Neural progenitor cell (in vitro differentiated cells): Measurements from ENCODE around the gene SNCG. TPM values are rescaled to one million over a fixed set of nuclear protein-coding genes. Genes with fewer than 3 reads are reported as not detected.
"Not testable (repeated sequence)": the region's sequence is repeated elsewhere in the genome, so short reads cannot be mapped to it uniquely, and the experiment has no call there.

Experiments used
- DNase-seq: peaks from one replicate; pipeline ENCODE4 v3.0.0-alpha.2; 2016; ENCODE audit warnings: low spot score
- H2AFZ ChIP-seq: fragments of 200-600 bp; sonication (generic); replicated peaks from 2 replicates; pipeline ENCODE4 v1.6.1; 2016; ENCODE audit warnings: antibody characterized with exemption
- H3F3A ChIP-seq: fragments of 200-600 bp; sonication (generic); 2 replicates; pipeline ENCODE4 v1.6.1; 2016; ENCODE audit warnings: antibody characterized with exemption, low read depth
- H3K27ac ChIP-seq: fragments of 200-600 bp; sonication (generic); 2 replicates; pipeline ENCODE4 v1.5.1; 2016; ENCODE audit warnings: mild to moderate bottlenecking
- H3K27me3 ChIP-seq: fragments of 200-600 bp; sonication (generic); 2 replicates; pipeline ENCODE4 v1.6.1; 2016; ENCODE audit warnings: mild to moderate bottlenecking, moderate library complexity
- H3K36me3 ChIP-seq: fragments of 200-600 bp; sonication (generic); 2 replicates; pipeline ENCODE4 v1.5.1; 2016
- H3K4me1 ChIP-seq: fragments of 200-600 bp; sonication (generic); 2 replicates; pipeline ENCODE4 v1.6.1; 2016; ENCODE audit warnings: mixed run types
- H3K4me2 ChIP-seq: fragments of 200-600 bp; sonication (generic); 2 replicates; pipeline ENCODE4 v1.6.1; 2016
- H3K4me3 ChIP-seq: fragments of 200-600 bp; sonication (generic); 2 replicates; pipeline ENCODE4 v1.5.1; 2016
- H3K79me2 ChIP-seq: fragments of 200-600 bp; sonication (generic); 2 replicates; pipeline ENCODE4 v1.6.1; 2016; ENCODE audit warnings: low read depth
- H3K9ac ChIP-seq: fragments of 200-600 bp; sonication (generic); 2 replicates; pipeline ENCODE4 v1.6.1; 2016
- H3K9me3 ChIP-seq: fragments of 200-600 bp; sonication (generic); 2 replicates; pipeline ENCODE4 v1.5.1; 2016; ENCODE audit warnings: low read depth
- H4K20me1 ChIP-seq: fragments of 200-600 bp; sonication (generic); 2 replicates; pipeline ENCODE4 v1.6.1; 2016; ENCODE audit warnings: low read depth
- H3K27ac Mint-ChIP-seq: 3 replicates; pipeline ENCODE4 v1.8.0; 2021; ENCODE audit warnings: mixed read lengths
- H3K27me3 Mint-ChIP-seq: 2 replicates; pipeline ENCODE4 v1.8.0; 2022; ENCODE audit warnings: low read depth, mild to moderate bottlenecking, inconsistent platforms, moderate library complexity, mixed read lengths; ENCODE audit not compliant: insufficient read depth
- H3K36me3 Mint-ChIP-seq: 3 replicates; pipeline ENCODE4 v1.8.0; 2021; ENCODE audit warnings: mixed read lengths
- H3K4me1 Mint-ChIP-seq: 3 replicates; pipeline ENCODE4 v1.8.0; 2021; ENCODE audit warnings: mixed read lengths
- H3K4me3 Mint-ChIP-seq: 3 replicates; pipeline ENCODE4 v1.8.0; 2021; ENCODE audit warnings: mild to moderate bottlenecking, moderate library complexity, mixed read lengths
- H3K9me3 Mint-ChIP-seq: 3 replicates; pipeline ENCODE4 v1.8.0; 2020; ENCODE audit warnings: mixed read lengths
- EZH2 ChIP-seq: fragments of 200-600 bp; sonication (generic); IDR thresholded peaks from 2 replicates; pipeline ENCODE4 v1.6.1; 2017; ENCODE audit warnings: antibody characterized with exemption, mild to moderate bottlenecking, moderate library complexity
- small RNA-seq: library from RNA; depleted of rRNA; stranded (forward); fragments of <200 nt; gene quantifications from one replicate; pipeline ENCODE3, GENCODE V24; 2015
- total RNA-seq: library from RNA; depleted of rRNA; stranded (reverse); fragments of >200 nt; gene quantifications from 2 replicates; pipeline ENCODE4 v1.2.3, GENCODE V29; 2015; ENCODE audit warnings: low replicate concordance
- TF ChIP-seq, protein P1 (sequence below): fragments of 200-600 bp; sonication (generic); IDR thresholded peaks from 2 replicates; pipeline ENCODE4 v1.5.1; 2017; ENCODE audit warnings: antibody characterized with exemption, mild to moderate bottlenecking

Gene SNCG
- total RNA-seq, 1 donor from 2014 or later, result not detected

DNA sequence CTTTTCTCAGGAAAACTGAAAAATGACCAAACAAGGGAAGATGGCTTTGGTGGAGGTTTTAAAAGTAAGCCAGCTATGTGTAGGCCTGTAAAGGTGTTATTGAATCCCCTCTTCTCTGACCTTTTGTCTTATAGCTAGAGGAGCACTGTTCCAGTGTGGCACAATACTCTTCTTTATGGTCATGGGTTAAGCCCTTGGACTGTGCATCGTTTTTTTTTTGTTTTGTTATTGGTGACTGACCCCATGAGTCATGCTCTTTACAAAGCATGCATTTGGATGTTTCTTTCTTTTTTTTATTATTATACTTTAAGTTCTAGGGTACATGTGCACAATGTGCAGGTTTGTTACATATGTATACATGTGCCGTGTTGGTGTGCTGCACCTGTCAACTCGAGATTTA, 42.1 kb downstream of the SNCG start:
- no peaks in the 10 kb centered on the region for H3F3A ChIP-seq
- no peak overlapping the region for H3K4me3 ChIP-seq
- H3K4me3 Mint-ChIP-seq, result no peak overlapping the region
- no peak overlapping the region for H2AFZ ChIP-seq
- no peak overlapping the region for H3K9ac ChIP-seq
- no peak overlapping the region for H3K27ac Mint-ChIP-seq
- H3K4me2 ChIP-seq, result no peak overlapping the region
- H3K27ac ChIP-seq, result no peak overlapping the region
- H3K9me3 ChIP-seq, result no peaks in the 10 kb centered on the region
- H3K27me3 Mint-ChIP-seq, result peaks cover 2% of the 10 kb centered on the region
- no peak for DNase-seq
- no peaks in the 10 kb centered on the region for H3K27me3 ChIP-seq
- no peaks in the 10 kb centered on the region for H3K79me2 ChIP-seq
- no peaks in the 10 kb centered on the region for H3K36me3 Mint-ChIP-seq
- H3K4me1 Mint-ChIP-seq, result peaks cover 3% of the 10 kb centered on the region
- no peaks in the 10 kb centered on the region for H4K20me1 ChIP-seq
- no peaks in the 10 kb centered on the region for H3K4me1 ChIP-seq
- H3K36me3 ChIP-seq, result no peaks in the 10 kb centered on the region
- TF ChIP-seq, protein P1, sequence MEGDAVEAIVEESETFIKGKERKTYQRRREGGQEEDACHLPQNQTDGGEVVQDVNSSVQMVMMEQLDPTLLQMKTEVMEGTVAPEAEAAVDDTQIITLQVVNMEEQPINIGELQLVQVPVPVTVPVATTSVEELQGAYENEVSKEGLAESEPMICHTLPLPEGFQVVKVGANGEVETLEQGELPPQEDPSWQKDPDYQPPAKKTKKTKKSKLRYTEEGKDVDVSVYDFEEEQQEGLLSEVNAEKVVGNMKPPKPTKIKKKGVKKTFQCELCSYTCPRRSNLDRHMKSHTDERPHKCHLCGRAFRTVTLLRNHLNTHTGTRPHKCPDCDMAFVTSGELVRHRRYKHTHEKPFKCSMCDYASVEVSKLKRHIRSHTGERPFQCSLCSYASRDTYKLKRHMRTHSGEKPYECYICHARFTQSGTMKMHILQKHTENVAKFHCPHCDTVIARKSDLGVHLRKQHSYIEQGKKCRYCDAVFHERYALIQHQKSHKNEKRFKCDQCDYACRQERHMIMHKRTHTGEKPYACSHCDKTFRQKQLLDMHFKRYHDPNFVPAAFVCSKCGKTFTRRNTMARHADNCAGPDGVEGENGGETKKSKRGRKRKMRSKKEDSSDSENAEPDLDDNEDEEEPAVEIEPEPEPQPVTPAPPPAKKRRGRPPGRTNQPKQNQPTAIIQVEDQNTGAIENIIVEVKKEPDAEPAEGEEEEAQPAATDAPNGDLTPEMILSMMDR, result no peak
- TF ChIP-seq EZH2, result no peak
- H3K9me3 Mint-ChIP-seq, result no peaks in the 10 kb centered on the region

DNA sequence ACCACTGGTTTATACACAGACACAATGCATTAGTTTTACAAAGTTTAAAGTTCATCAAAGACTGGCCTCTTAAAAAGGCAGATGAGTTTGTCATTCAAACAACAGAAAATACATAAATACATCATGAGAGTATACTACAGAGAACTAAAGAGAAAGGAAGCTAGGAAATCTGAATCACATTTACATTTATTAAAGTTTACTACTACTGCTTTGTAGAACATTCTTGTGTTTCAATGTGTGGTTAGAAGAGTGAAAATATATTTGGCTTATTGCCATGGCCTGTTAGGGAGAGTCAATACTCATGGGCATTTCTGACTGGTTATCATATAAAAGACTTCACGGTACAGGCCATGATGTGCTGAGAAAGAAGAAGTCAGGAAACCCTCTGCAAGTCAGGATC, 48.7 kb downstream of the SNCG start:
- H3K36me3 ChIP-seq, DNase-seq, H3K4me3 Mint-ChIP-seq, H3K4me3 ChIP-seq, H3K9me3 Mint-ChIP-seq, H3K4me1 ChIP-seq, H3K79me2 ChIP-seq, H3K27ac ChIP-seq, H3K9ac ChIP-seq, H3F3A ChIP-seq, H3K9me3 ChIP-seq, H4K20me1 ChIP-seq, H3K36me3 Mint-ChIP-seq, H3K4me2 ChIP-seq, H2AFZ ChIP-seq, H3K4me1 Mint-ChIP-seq, H3K27ac Mint-ChIP-seq, H3K27me3 Mint-ChIP-seq, H3K27me3 ChIP-seq: not testable (repeated sequence)

DNA sequence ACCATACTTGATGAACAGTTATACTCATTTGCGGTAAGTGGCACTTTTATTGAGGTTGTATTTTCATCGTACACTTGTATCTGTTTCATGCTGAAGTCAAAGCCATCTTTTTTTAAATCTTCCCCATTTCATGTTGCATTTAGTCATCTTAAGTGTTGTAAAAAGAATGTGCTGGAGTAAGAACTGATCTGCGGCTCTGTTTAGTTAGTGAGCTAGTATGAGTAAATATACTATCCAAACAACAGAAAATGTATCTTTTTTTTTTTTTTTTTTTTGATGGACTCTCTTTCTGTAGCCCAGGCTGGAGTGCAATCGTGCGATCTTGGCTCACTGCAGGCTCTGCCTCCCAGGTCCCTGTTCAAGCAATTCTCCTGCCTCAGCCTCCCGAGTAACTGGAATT, 49.3 kb downstream of the SNCG start:
- not testable (repeated sequence) for H2AFZ ChIP-seq, H3K4me3 Mint-ChIP-seq, H3K4me1 Mint-ChIP-seq, H3K27me3 ChIP-seq, DNase-seq, H3K4me1 ChIP-seq, H3K4me3 ChIP-seq, H3K9me3 ChIP-seq, H3K9ac ChIP-seq, H3K27me3 Mint-ChIP-seq, H3K27ac Mint-ChIP-seq, H3F3A ChIP-seq, H3K4me2 ChIP-seq, H3K36me3 Mint-ChIP-seq, H3K36me3 ChIP-seq, H3K9me3 Mint-ChIP-seq, H4K20me1 ChIP-seq, H3K27ac ChIP-seq, H3K79me2 ChIP-seq

DNA sequence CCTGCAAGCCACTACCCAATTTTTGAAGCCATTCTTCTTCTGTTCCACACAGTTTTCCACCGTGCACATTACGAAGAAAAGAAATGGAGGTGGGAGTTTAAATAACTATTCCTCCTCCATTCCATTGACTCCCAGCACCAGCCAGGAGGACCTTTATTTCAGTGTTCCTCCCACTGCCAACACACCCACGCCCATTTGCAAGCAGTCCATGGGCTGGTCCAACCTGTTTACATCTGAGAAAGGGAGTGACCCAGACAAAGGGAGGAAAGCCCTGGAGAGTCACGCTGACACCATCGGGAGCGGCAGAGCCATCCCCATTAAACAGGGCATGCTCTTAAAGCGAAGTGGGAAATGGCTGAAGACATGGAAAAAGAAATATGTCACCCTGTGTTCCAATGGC, 49.9 kb downstream of the SNCG start:
- not testable (repeated sequence) for H3K9ac ChIP-seq, H3K4me3 ChIP-seq, H3K4me2 ChIP-seq, H3K27me3 ChIP-seq, H3K9me3 ChIP-seq, H3K9me3 Mint-ChIP-seq, H3K4me1 ChIP-seq, H3K4me1 Mint-ChIP-seq, H3K27me3 Mint-ChIP-seq, H3K27ac Mint-ChIP-seq, DNase-seq, H3K79me2 ChIP-seq, H3K4me3 Mint-ChIP-seq, H3K36me3 Mint-ChIP-seq, H4K20me1 ChIP-seq, H2AFZ ChIP-seq, H3K27ac ChIP-seq, H3F3A ChIP-seq, H3K36me3 ChIP-seq

DNA sequence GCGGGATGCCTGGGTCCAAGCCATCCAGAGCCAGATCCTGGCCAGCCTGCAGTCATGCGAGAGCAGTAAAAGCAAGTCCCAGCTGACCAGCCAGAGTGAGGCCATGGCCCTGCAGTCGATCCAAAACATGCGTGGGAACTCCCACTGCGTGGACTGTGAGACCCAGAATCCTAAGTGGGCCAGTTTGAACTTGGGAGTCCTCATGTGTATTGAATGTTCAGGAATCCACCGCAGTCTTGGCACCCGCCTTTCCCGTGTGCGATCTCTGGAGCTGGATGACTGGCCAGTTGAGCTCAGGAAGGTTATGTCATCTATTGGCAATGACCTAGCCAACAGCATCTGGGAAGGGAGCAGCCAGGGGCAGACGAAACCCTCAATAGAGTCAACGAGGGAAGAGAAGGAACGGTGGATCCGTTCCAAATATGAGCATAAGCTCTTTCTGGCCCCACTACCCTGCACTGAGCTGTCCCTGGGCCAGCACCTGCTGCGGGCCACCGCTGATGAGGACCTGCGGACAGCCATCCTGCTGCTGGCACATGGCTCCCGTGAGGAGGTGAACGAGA, 50.8 kb downstream of the SNCG start:
- H3K4me3 ChIP-seq, H3K9ac ChIP-seq, H3K4me1 Mint-ChIP-seq, H3K27me3 Mint-ChIP-seq, H4K20me1 ChIP-seq, H3K9me3 Mint-ChIP-seq, DNase-seq, H3K9me3 ChIP-seq, H3K4me1 ChIP-seq, H3K27ac ChIP-seq, H3K36me3 Mint-ChIP-seq, H3K27me3 ChIP-seq, H3K4me2 ChIP-seq, H3K36me3 ChIP-seq, H3K4me3 Mint-ChIP-seq, H3F3A ChIP-seq, H3K79me2 ChIP-seq, H2AFZ ChIP-seq, H3K27ac Mint-ChIP-seq: not testable (repeated sequence)

Small RNA genes lying within 50 kb of the gene (small RNA-seq; reads per million reads assigned to genes)
- not detected for gene BMS1P3

Other genes starting within 250 kb of the SNCG start
- gene BMPR1A, start 202.0 kb upstream of the SNCG start, total RNA-seq, result 60.8 and 76.2 TPM in 2 replicates
- gene MMRN2, start 984 bp upstream of the SNCG start, total RNA-seq, result 0.28 and 1.4 TPM in 2 replicates
- not detected in 2 replicates for gene ADIRF, start 9.9 kb downstream of the SNCG start, total RNA-seq
- not detected in 2 replicates for gene FAM25A, start 61.7 kb downstream of the SNCG start, total RNA-seq
- 174 and 181 TPM in 2 replicates for gene GLUD1, start 136.2 kb downstream of the SNCG start, total RNA-seq
- gene SHLD2, start 136.6 kb downstream of the SNCG start, total RNA-seq, result 26.1 and 40.8 TPM in 2 replicates